Measurements from ENCODE around the gene NRTN.
"Not testable (repeated sequence)": the region's sequence is repeated elsewhere in the genome, so short reads cannot be mapped to it uniquely, and the experiment has no call there.

NRTN gene

DNA sequence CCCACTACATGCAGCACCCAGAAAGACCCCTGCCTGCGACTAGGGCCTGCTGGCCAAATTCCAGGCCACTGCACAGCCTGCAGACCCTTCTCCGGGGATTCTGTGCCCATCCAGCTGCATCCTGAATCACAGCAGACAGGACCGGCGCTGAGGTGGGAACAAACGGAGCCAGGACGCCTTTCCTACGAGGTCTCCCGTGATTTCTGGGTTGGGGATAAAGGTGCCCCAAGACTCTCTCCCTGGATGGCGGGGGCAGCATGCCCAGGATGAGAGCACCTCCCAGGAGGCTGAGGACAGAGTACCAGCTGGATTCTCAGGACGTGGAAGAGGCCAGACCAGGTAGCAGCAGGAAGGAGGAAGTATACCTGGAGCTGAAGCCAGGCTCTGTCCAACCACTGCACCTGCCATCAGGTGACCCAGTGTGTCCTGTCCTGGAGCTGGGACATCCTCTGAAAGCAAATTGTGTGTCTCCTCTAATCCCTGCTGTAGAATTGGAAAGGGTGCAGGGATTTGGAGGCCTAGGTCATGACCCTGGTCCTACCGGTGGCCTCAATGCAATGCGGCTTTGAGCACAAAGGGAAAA, 68.8 kb downstream of the NRTN start:
- DNase-seq = no peak

DNA sequence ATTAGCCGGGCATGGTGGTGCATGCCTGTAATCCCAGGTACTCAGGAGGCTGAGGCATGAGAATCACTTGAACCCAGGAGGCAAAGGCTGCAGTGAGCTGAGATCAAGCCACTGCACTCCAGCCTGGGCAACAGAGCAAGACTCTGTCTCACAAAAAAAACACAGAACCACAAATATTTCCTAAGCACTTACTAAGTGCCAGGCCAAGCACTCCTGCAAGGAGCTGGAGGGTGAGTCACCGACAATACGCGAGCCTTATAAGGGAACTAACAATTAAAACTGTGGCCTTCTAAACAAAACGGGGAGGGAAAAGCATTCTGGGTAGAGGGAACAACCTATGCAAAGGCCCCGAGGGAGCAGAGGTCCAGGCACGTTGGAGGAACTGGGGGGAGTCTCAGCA, 69.6 kb downstream of the NRTN start:
- not testable (repeated sequence) for DNase-seq

DNA sequence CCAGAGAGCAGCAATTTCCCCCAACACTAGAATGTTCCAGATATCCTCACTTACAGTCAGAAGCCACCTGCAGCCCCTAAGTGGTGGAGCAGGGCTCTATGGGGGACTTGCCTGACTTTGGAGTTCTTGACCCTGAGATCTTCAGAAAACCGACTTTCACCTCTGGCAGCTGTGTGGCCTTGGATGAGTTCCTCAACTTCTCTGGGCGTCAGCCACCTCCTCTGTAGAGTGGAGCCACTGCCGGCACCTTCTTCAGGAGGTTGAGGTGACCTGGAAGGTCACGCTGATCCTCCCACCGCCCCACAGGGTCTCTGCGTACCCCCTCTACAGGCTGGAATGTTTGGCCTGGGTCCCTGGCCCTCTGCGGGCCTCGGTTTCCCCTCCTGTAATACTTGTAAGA, 72.6 kb downstream of the NRTN start:
- no peak for DNase-seq

DNA sequence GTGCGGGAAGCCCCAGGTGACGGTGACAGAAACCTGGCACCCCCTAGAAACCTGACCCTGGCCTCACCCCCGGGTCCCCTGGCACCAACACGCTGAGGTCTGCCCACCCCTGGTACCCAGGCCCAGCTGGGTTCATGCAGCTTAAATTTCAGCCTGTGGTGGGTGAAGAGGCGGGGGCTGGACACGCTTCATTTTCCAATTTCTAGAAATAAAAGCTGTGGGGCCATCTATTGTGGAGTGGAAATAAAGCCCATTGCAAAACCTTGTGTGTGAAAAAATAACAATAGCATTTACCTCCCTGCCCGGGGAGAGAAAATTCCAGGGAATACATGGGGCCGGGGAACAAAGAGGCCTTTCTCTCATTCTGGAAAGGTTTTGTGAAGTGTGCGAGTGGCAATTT, 73.0 kb downstream of the NRTN start:
- no peak for DNase-seq
